GM19324 (cell line): ENCODE measurements around the gene PCBP3.

Experiments
- ATAC-seq: cut with Tn5 transposase; IDR thresholded peaks from one replicate; pipeline ENCODE4 v1.9.1; 2021; ENCODE audit warnings: mild to moderate bottlenecking, moderate library complexity; ENCODE audit not compliant: unreplicated experiment, low FRiP score

The PCBP3 gene

DNA sequence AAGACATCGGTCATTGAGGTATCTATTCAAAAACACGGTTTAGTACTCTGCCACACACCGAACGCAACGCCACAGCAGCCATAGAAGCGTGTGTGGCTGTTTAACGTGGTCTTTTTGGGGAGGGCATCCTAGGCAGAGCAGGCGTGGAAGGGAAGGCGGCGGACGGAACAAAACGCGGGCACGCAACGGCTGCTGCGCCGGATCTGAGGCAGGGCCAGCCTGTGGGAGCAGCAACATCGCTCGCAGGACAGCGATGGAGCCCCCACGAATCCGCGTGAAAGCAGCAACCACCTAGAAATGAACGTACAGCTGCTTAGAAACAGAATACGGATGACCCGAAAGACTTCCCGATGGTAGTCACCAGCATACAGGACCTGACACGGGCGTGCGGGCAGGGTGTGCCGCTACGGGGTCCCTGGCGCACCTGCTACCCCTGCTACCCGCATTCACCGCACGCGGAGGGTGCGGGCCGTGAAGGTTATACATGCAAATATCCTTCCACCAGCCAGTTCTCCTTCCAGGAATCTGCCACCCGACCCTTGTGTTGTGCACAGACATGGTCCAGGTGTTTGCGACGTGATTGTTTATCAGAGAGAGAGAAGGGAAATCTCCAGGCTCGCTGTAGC lies 223.6 kb downstream of the PCBP3 start:
- ATAC-seq = no peak

DNA sequence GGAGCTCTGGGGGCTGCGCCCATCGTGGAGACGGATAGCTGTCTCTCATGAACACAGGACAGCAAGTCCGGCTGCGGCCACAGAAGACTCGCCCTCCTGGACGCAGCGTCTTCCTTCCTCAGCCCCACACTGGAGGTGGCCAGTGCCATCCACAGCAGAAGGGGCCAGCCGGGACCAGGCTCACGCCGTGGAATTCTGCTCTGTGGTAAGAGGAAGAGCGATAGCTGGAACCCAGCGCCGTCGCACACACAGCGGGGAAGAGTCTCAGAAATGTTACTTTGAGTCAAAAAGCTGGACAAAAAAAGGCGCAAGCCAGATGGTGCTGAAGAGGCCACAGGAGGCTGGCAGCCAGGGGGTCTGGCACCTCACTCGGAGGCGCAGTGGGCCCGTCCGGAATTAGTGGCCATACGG lies 224.2 kb downstream of the PCBP3 start:
- ATAC-seq = no peak

DNA sequence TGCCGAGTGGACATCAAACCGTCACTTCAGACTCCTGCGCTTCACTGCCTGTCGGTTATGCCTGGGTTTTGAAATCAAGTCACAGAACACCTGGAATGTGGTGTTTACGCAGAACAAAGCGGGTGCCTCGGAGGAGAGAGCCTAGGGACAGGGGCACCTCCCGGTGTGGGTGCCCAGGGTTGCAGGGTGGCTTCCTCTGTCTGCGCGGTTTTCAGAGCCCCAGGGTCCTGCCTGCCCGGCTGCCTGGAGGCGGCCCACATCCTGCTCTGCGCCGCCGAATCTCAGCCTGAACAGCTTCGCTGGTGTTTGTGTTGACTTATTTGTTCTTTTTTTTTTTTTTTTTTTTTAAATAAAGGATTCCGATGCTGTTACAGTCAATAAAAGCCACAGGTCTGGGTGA lies 224.6 kb downstream of the PCBP3 start:
- ATAC-seq = no peak

DNA sequence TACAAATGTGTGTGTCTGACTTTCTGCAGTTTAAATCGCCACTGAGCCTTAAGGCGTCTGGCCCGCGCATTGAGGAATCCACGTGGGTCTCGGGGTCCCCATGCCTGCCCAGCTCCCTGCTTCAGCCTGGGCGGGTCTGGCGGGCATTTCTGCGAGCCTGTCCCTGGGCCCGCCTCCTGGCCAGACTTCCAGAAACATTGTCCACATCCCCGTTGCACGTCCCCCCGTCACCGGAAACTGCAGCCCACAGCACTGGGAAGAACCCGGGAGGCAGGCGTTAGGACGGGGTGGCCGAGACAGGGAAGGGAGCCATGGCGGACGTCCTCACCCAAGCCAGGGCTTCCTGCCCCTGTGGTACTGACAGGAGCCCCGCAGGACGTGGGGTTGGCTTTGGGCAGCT lies 225.0 kb downstream of the PCBP3 start:
- ATAC-seq = no peak

DNA sequence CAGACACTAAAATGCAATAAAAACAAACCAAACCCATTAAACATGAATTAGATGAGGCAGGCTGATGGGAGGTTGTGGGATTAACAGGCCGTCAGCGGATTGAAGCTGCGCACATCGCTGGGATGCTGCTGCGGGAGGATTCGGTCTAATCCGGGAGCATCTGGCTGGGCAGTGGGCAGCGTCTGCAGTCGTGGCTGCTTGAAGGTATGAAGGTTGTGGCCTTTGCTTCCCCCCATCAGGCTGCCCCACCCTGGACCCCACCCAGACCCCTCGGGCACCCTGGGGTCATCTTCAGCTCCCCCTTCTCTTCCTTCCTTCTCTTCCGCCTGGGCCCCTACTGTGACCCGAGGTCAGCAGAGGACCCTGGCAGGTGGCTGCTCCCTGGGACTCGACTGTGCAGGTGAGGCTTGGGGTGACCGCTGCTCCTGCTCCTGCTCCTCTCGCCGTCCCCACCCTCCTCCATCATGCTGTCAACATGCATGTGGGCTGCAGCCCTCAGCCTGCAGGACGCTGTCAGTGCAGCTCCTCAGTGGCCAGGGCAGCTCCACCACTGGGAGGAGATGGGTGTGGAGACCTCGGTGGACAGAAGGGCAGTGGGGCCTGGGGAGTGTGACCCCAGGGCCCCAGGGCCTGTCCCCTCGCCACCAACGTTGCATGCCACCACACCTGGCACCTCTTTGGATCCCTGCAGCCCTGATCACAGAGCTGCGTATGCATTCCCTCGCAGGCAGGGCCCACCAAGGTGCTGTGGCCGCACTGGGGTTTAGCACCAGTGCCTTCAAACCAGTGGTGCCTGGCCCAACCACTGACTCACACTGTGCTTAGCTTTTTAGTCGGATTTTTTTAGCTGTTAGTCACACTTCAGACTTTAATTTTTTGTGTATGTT lies 225.8 kb downstream of the PCBP3 start:
- ATAC-seq = no peak

DNA sequence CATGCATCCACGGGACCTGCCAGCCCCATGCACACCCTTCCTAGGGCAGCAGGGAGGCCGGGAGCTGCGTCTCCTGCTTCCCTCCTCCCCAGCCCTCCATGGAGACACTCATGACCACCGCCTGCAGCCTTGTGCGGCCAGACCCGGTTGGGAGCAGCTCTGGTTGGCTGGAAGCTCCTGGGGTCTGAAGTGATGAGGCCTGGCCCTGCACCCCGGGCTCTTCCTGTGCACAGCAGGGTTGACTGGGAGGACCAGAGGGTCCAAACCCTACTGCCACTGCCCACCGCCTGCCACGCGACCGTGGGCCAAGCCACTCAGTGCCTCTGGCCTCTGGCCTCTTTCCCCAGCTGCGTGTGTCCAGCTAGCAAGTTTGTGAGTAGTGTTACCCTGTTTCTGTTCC lies 226.9 kb downstream of the PCBP3 start:
- ATAC-seq = no peak

DNA sequence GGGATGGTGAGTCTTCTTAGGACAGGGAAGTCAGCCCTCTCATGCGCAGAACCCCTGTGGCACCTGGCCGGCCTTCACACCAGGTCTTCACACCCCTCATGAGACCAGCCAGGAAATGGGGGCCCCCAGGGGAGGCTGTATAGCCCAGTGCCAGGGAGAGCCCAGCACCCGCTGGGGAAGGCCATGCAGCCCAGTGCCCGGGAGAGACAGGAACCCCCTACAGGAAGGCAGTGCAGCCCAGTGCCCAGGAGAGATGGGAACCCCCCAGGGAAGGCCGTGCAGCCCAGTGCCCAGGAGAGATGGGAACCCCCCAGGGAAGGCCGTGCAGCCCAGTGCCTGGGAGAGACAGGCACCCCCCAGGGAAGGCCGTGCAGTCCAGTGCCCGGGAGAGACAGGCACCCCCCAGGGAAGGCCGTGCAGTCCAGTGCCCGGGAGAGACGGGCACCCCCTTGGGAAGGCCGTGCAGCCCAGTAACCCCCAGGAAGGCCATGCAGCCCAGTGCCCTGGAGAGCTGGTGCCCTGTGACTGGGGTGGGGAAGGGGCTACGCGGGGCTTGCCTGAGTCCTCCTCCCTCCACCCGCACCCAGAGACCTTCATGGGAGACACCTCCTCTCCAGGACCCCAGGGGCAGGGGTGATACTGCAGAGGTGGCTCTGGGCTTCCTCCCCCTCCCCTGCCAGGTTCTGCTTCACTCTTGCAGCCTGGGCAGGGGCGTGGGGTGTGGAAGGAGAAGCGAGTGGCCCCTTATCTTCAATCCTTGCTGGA lies 227.5 kb downstream of the PCBP3 start:
- ATAC-seq = no peak

DNA sequence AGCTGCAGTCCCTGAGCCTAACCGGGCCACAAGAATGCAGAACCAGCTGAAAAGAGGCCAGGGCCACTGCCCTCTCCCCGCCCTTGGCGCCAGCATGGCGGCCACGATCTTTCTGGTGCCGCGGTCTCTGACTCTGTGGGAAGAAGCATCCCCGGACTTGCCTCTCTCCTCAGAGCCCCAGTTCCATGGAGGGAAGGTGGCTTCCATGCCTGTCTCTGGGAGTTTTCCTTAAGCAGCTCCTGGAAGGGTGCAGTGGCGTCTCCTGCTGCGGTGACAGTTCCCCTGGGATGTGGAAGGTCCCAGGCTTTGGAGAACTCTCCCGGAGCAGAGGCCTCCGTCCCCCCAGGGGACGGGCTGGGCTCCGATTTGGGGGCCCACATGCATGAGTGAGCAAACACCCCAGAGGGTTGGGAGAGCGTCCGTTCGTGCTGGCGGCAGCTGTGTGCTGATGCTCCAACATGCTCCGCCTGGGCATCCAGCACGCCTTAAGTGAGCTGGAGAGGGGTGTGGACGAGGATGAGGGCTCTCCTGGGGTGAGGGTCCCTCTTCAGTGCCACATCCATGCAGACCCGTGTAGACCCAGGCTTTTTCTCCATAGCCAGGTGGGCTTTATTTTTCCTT lies 228.2 kb downstream of the PCBP3 start:
- ATAC-seq = no peak

DNA sequence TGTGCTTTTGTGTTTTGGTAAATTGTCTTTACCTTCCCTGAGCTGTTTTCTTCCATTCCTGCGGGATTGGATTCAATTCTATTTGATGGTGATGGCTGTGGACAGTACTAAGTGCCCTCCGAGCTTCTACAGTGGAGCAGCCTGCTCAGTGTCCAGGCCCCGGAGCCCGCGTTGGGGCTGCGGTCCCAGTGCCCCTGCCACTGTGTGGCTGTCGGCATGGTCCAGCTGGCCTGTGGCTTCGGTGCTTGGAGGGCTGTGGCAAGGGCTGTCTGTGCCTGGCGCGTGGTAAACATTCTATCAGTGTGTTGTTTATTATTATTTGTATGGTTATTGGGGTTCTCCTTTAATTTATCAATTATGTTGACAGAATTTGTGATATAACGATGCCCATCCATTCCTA lies 228.9 kb downstream of the PCBP3 start:
- no peak for ATAC-seq

DNA sequence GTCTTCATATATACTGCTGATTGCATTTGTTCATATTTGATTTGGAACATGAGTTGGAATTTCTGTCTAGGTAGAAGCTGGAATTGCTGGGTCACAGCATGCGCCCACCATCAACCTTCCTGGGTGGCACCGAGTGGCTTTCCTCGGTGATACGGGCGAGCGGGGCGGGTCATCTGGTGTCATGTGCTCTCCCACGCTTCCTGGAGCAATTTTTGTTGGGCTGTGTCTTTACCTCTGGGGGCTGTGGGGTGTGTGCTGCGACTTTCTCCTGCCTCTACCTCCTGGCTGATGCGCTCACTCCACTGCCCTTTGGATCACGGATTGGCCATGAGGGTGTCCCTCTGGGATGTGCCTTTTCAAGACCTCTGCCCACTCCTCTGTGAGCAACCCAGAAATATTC lies 229.4 kb downstream of the PCBP3 start:
- ATAC-seq = no peak

DNA sequence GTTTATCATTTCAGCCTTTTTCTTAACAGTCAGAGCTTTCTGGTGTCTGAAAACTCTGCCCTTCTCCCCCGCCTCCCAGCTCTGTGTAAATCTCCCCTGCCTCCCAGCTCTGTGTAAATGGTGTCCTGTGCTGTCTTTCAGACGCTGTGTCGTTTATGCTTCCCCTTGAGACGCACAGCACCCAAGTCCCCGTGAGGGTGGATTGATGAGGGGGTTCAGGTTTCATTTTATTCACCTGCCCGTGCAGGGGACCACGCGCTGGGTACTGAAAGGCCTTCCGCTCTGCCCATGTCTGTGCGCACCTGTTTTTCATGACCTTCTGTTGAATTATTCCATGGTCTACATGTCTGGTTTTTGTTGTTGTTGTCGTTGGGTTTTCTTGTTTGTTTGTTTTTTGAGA lies 229.9 kb downstream of the PCBP3 start:
- no peak for ATAC-seq

DNA sequence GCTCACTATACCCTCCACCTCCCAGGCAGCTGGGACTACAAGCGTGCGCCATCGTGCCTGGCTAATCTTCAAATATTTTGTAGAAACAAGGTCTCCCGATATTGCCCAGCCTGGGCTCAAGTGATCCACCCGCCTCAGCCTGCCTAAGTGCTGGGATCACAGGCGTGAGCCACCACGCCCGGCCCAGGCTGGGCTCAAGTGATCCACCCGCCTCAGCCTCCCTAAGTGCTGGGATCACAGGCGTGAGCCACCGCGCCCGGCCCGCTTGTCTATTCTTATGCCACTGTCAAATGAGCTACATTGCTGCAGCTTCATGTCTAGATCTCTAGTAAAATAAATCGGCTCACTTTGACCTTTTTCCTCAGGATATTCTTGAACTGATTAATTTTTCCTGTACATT lies 230.3 kb downstream of the PCBP3 start:
- ATAC-seq = no peak

DNA sequence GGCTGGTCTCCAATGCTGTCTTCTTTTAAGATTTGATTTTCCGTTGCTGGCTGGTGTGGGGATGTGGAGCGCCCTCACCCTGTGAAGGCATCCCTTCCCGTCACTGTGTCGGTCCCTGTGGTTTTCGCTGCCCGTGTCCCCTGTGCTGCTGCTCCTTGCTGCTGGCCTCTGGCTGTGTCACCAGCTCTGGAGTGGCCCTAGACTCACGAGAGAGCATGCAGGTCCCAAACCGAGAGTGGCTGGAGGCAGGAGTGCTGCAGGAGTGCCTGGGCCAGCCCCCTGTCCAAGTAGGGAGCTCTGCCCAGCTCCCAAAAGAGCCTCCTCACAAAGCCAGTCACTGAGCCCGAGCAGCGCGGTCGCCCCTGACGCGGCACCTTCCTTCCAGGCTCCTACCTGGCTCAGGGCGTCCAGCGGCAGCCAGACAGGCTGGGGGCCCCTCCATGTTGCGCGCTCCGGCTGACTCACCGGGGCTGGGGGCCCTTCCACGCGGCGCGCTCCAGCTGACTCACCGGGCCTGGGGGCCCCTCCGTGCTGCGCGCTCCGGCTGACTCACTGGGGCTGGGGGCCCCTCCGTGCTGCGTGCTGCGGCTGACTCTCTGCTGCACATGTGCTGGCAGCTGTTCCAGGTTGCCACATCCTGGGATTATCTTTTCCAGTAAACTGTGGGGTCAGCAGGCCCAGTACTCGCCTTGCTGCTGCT lies 231.3 kb downstream of the PCBP3 start:
- ATAC-seq = no peak

DNA sequence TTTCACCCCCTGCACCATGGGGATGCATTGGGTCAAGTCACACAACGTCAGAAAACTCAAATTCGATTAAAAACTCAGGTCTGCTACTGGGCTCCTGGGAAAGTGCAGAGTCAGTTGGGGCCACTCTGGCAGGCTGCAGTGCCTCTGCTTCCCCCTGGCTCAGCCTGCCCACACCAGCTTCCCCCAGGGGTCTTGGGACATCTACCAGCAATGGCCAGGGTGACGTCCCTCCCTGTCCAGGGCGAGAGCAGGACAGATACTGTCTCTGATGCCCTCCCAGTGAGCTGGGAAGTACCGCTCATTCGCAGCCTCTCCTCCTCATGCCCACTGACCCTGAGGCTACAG lies 231.9 kb downstream of the PCBP3 start:
- ATAC-seq = no peak

DNA sequence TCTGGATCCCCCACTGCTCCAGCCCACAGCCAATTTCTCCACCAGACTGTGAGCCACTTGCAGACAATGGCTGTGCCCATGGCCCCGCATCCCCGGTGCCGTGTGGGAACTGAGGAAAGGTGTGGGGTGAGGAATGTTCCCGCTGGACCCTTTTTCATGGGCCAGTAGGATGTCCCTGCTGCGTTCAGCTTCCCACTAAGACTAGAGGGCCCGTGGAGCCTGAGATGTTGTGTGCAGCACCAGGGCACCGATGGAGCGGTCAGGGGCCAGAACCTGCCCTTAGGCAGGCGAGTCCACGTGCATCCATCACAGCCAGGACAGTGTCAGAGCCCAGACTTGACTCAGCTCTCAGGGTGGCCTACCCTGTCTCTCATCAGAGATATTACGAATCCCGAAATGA lies 232.4 kb downstream of the PCBP3 start:
- no peak for ATAC-seq

DNA sequence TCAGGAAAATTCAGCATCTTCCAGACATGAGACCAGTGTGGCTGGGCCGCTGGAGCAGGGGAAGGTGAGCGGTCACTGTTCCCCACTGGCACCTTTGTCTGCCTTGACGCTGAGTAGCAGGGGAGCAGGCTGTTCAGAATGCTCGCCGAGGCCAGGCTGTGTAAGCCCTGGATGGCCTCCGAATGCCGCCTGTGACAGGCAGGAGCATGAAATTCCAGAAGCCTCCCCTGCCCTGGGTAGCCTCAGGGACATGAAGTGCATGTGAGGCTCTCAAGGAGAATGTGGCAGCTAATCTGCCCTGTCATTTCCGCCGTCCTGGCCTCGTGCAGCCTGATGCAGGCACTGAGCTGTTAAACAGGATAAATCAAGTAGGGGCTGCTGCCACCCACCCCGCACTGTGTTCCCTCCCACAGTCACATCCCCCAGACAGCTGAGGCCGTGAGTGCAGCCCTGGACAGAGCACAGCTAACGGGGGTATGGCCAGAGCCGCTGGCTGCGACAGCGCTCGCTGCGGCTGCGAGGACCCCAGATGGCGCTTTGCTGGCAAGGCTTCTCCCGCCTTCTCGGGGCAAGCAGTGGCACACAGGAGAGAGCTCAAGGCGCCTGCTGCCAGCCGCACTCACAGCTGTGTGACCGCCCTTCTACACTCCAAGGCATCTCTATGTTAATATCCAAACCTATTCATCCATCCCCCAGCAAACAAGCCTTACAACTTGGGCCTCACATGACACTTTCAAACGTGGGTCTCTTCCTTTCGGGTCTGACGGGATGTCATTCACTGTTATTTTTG lies 233.1 kb downstream of the PCBP3 start:
- ATAC-seq = no peak

DNA sequence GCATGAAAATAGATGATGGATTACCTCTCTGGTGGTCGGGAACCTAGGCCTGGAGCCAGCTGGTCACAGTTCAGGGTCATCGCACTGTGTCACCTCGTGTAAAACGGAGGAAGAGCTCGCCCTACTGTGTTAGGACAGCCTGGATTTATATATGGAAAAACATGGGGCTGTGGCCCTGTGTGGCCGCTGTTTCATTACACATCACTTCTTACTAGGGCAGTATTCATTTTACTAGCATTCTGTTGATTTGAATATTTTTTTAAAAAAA lies 233.6 kb downstream of the PCBP3 start:
- ATAC-seq = no peak

DNA sequence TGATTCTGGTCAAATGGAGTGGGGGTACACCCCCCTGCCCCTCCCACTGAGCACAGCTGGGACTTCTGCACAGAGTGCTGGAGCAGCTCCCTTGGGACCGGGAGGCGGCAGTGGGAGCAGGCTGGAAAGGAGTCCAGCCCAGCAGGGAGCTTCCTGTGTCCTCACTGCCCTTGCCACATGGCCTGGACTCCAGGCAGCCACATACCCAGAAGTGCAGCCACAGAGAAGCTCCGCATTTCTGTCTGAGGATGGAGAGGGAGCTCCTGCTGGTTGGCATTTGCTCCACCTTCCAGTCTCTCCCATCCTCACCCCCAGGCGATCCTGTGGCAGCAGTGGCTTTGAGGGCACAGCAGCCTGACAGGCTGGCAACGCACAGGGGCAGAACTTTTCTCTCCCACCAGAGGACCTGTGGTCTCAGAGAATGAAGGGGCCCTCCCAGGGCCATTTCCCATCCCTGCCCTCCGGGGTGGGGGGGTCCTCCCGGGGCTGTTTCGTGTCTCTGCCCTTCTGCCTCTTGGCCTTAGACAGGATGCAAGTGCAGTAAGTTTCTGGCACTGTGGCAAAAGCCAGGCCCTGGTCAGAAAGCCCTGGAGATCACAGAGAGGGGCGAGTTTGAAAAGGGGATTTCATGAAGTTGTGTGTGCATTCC lies 234.4 kb downstream of the PCBP3 start:
- ATAC-seq = no peak
